AG09309 (cell line): ENCODE results near the gene VAT1.
"Not testable (repeated sequence)": the region's sequence is repeated elsewhere in the genome, so short reads cannot be mapped to it uniquely, and the experiment has no call there.

Experiments used
- DNase-seq: peaks from one replicate; pipeline ENCODE4 v3.0.0-alpha.2; 2010; ENCODE audit warnings: low read depth
- H3K4me3 ChIP-seq: 2 replicates; pipeline ENCODE4 v1.5.1; 2011; ENCODE audit warnings: mild to moderate bottlenecking, low read depth, low read length, moderate library complexity; ENCODE audit not compliant: control insufficient read depth
- TF ChIP-seq, protein P1 (sequence below): IDR thresholded peaks from 2 replicates; pipeline ENCODE4 v1.5.1; 2011; ENCODE audit warnings: mild to moderate bottlenecking, low read depth, low read length, inconsistent platforms; ENCODE audit not compliant: insufficient read depth, control insufficient read depth; ENCODE audit errors: missing control alignments

Gene VAT1

DNA sequence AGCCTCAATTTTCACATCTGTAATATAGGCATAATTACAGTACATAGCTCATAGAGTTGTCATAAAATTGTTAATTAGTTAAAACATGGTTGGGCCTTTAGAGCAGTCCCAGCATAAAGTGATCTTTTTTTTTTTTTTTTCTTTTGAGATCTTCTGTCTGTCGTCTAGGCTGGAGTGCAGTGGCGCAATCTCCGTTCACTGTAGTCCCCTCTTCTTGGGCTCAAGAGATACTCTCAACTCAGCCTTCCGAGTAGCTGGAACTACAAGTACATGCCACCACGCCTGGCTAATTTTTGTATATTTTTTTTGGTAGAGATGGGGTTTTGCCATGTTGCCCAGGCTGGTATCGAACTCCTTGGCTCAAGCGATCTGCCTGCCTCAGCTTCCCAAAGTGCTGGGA lies 33.9 kb upstream of the VAT1 start:
- DNase-seq = no peak
- no peak overlapping the region for H3K4me3 ChIP-seq
- TF ChIP-seq, protein P1, sequence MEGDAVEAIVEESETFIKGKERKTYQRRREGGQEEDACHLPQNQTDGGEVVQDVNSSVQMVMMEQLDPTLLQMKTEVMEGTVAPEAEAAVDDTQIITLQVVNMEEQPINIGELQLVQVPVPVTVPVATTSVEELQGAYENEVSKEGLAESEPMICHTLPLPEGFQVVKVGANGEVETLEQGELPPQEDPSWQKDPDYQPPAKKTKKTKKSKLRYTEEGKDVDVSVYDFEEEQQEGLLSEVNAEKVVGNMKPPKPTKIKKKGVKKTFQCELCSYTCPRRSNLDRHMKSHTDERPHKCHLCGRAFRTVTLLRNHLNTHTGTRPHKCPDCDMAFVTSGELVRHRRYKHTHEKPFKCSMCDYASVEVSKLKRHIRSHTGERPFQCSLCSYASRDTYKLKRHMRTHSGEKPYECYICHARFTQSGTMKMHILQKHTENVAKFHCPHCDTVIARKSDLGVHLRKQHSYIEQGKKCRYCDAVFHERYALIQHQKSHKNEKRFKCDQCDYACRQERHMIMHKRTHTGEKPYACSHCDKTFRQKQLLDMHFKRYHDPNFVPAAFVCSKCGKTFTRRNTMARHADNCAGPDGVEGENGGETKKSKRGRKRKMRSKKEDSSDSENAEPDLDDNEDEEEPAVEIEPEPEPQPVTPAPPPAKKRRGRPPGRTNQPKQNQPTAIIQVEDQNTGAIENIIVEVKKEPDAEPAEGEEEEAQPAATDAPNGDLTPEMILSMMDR = no peak

DNA sequence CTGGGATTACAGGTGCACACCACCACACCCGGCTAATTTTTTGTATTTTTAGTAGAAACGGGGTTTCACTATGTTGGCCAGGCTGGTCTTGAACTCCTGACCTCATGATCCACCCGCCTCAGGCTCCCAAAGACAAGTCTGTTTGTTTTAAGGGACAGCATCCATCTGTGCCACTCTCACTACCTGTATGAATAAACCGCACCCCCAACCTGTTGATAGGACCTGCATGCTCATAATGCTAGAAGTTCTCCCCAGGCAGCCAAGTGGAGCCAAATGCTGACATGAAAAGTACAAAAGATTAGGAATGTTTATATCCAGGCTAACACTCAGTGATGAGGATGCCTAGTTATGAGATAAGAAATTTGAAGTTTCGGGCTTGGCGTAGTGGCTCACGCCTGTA lies 30.8 kb upstream of the VAT1 start:
- H3K4me3 ChIP-seq = not testable (repeated sequence)

DNA sequence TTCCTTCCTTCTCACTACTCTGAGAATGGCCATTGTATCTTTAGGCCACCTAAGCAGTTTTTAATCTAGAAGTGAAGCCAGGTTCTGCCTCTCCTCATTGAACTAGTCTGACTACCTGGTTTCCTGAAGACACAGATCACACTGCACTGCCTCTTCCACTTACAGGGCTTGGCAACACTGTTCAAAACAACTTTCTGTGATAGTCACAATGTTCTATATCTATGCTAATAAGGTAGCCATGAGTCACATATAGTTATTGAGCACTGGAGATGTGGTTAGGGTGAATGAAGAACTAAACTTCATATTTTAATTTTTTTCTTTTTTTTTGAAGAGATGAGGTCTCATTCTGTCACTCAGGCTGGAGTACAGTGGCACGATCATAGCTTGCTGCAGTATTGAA lies 29.8 kb upstream of the VAT1 start:
- no peak for DNase-seq

More for the DNA sequence above, 30.8 kb upstream of the VAT1 start:
- DNase-seq = not testable (repeated sequence)

DNA sequence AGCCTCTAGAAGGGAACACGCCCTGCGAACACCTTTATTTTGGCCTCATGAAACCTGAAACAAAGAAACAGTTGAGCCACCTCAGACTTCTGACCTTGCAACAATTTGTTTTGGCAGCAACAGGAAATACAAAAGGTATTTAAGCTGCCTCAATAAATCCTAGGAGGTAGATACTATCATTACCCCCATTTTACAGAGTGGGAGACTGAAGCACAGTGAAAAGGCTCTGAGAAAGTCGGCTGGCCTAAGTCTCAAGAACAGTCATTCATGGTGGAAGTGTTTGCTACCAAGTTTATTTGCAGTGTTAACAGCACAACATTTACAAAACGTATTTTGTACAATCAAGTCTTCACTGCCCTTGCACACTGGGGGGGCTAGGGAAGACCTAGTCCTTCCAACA lies 21.8 kb upstream of the VAT1 start:
- TF ChIP-seq, protein P1 = no peak
- H3K4me3 ChIP-seq = no peak overlapping the region
- DNase-seq = no peak

More for the DNA sequence above, 29.8 kb upstream of the VAT1 start:
- H3K4me3 ChIP-seq = no peak overlapping the region
- TF ChIP-seq, protein P1 = no peak

DNA sequence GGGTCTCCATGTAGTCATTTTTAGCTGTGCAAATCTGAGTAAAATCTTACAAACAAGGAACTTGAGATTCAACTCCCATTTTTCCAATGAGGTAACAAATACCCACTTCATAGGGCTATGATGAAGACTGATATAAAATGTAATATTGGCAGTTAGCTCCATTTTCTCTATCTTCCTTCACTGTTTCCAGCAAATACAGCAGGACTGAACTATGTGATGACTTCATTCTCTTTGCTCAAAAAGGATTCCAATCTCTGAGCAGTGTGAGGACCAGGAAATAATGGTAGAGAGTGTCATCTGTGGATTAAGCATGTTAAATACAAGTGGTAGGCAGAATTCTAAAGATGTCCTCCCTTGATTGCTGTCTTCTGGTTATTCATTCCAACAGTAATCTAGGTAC lies 21.1 kb upstream of the VAT1 start:
- TF ChIP-seq, protein P1 = no peak
- DNase-seq = no peak
- no peak overlapping the region for H3K4me3 ChIP-seq

DNA sequence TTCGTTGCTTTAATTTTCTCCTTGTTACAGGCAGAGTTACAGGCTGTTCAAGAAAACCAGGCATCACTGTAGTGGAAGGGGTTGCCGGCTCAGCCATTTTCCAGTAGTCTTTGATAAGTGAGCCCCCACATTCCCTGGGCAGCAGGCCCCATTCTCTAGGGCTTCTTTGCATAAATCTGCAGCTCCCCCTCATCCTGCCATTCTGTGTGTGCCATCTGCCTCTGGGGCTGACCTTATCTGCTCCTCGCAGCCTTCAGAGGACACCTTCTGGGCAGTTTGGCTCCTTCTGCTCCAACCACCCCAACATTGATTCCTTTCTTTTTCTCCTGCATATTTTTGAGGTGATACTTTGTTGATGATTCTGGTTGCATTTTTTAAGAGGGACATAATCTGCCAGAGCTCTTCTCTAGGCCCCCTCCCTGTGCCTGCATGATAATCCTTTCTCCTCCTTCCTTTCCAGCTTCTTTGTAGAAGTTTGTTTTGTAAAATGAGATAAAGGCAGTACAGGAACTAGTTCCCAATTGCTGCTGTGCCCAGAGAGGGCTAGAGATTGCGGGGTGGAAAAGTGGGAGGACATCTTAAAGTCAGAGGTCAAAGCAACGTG lies 19.9 kb upstream of the VAT1 start:
- no peak for DNase-seq
- TF ChIP-seq, protein P1 = no peak
- no peak overlapping the region for H3K4me3 ChIP-seq

DNA sequence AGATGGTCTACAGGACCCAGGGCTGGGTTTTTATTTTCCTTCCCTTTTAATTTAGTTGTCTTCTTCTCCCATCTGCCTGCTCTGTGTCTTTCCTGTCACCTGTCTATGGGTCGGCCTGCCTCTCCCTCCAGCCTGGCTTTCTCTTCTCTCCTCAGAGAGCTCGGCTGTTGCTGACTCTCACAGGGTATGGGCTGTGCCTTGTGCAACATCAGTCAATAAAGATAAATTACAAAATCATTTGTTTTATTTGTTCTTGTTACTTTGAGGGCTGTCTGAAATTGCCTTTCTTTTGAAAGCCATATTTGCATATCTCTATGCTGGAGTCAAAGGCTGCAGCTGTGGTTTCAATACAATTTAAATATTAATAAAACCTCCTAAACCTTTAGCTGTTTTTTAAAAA lies 18.5 kb upstream of the VAT1 start:
- TF ChIP-seq, protein P1 = no peak
- DNase-seq = no peak
- H3K4me3 ChIP-seq = no peak overlapping the region
